Keratinocyte (primary cell): Measurements from ENCODE around the gene IL15RA. TPM values are rescaled to one million over a fixed set of nuclear protein-coding genes. Genes with fewer than 3 reads are reported as not detected.

Experiments used
- DNase-seq: peaks from one replicate; pipeline ENCODE4 v3.0.0-alpha.2; 2011; ENCODE audit warnings: low read depth, missing footprints, low spot score
- FAIRE-seq: peaks from 2 replicates; lab custom pipeline; 2011; peaks lifted over from hg19 to GRCh38; lab: Jason Lieb, UNC
- H2AFZ ChIP-seq: 2 replicates; pipeline ENCODE4 v1.6.0; 2012; ENCODE audit warnings: low read length, control low read depth, inconsistent platforms; ENCODE audit not compliant: control insufficient read depth
- H3K27ac ChIP-seq: 2 replicates; pipeline ENCODE4 v1.5.1; 2011; ENCODE audit warnings: low read length; ENCODE audit not compliant: control insufficient read depth, insufficient read depth
- H3K27me3 ChIP-seq: 3 replicates; pipeline ENCODE4 v1.6.0; 2011; ENCODE audit warnings: low read length; ENCODE audit not compliant: control insufficient read depth, insufficient read depth; ENCODE audit errors: extremely low read depth
- H3K36me3 ChIP-seq, 2 experiments: 2 replicates in 1 of 2; 3 replicates in 1 of 2; pipeline ENCODE4 v1.5.1; 2011; ENCODE audit warnings: low read length in 2 of 2, mild to moderate bottlenecking in 1 of 2; ENCODE audit not compliant: control insufficient read depth in 2 of 2, insufficient read depth in 2 of 2; ENCODE audit errors: extremely low read depth in 1 of 2
- H3K4me1 ChIP-seq: 3 replicates; pipeline ENCODE4 v1.5.1; 2011; ENCODE audit warnings: low read length; ENCODE audit not compliant: control insufficient read depth, insufficient read depth; ENCODE audit errors: extremely low read depth
- H3K4me2 ChIP-seq: 3 replicates; pipeline ENCODE4 v1.6.0; 2011; ENCODE audit warnings: low read depth, low read length; ENCODE audit not compliant: control insufficient read depth, insufficient read depth; ENCODE audit errors: extremely low read depth
- H3K4me3 ChIP-seq, 3 experiments: fragments of 200-600 bp in 1 of 3; sonication (generic) in 1 of 3; 2 replicates in 2 of 3; 3 replicates in 1 of 3; pipeline ENCODE4 v1.5.1; 2011 to 2016; ENCODE audit warnings: low read length in 3 of 3, mild to moderate bottlenecking in 3 of 3, control low read depth in 2 of 3, inconsistent platforms in 1 of 3, low read depth in 1 of 3, mixed read lengths in 1 of 3, mixed run types in 1 of 3, moderate library complexity in 1 of 3; ENCODE audit not compliant: control insufficient read depth in 2 of 3, insufficient read depth in 2 of 3; ENCODE audit errors: extremely low read depth in 1 of 3
- H3K79me2 ChIP-seq: 2 replicates; pipeline ENCODE4 v1.6.0; 2012; ENCODE audit warnings: low read length; ENCODE audit not compliant: control insufficient read depth, insufficient read depth
- H3K9ac ChIP-seq: 3 replicates; pipeline ENCODE4 v1.6.0; 2011; ENCODE audit warnings: low read length; ENCODE audit not compliant: control insufficient read depth, insufficient read depth; ENCODE audit errors: extremely low read depth
- H3K9me1 ChIP-seq: 3 replicates; pipeline ENCODE4 v1.6.0; 2011; ENCODE audit warnings: low read length; ENCODE audit not compliant: control insufficient read depth, insufficient read depth; ENCODE audit errors: extremely low read depth
- H3K9me3 ChIP-seq: 2 replicates; pipeline ENCODE4 v1.5.1; 2012; ENCODE audit warnings: low read depth, low read length; ENCODE audit not compliant: control insufficient read depth
- H4K20me1 ChIP-seq: 3 replicates; pipeline ENCODE4 v1.6.0; 2011; ENCODE audit warnings: low read length; ENCODE audit not compliant: control insufficient read depth, insufficient read depth; ENCODE audit errors: extremely low read depth
- EZH2 ChIP-seq: IDR thresholded peaks from one replicate; pipeline ENCODE4 v1.6.1; 2012; ENCODE audit warnings: inconsistent platforms, mild to moderate bottlenecking, low read length, moderate library complexity
- dilution Hi-C: fragments of 300-500 bp; cut with MboI; formaldehyde crosslinking; loops from one replicate; pipeline ENCODE4 v1.7.0; 2020; ENCODE audit warnings: low sequenced_read_pairs; ENCODE audit not compliant: extremely low pct_ligation_motif_present
- polyA plus RNA-seq, 5 experiments: library from polyadenylated mRNA; depleted of rRNA in 3 of 5; stranded (reverse) in 3 of 5; stranded (forward) in 1 of 5; unstranded in 1 of 5; fragments of >200 nt; gene quantifications; 1 replicate in 1 of 5; 2 replicates in 3 of 5; 3 replicates in 1 of 5; pipeline versions ENCODE4 v1.2.1 to v1.2.3, GENCODE V29; 2011 to 2012; ENCODE audit warnings: missing spikeins in 2 of 5, low read depth in 1 of 5, low replicate concordance in 1 of 5
- TF ChIP-seq, protein P1 (sequence below), 3 experiments: IDR thresholded peaks in 1 of 3; conservative IDR thresholded peaks in 1 of 3; optimal IDR thresholded peaks in 1 of 3; 2 replicates in 2 of 3; 3 replicates in 1 of 3; pipeline versions ENCODE3 to v1.5.1; 2011; ENCODE audit warnings: low read length in 3 of 3, mild to moderate bottlenecking in 3 of 3, moderate library complexity in 2 of 3, control low read depth in 1 of 3, inconsistent platforms in 1 of 3; ENCODE audit not compliant: insufficient read depth in 2 of 3; ENCODE audit errors: extremely low read depth in 1 of 3

The IL15RA gene
- polyA plus RNA-seq, 1 donor (not counting 4 experiments of a cell fraction or from before 2014, with no cell fraction given), result 3.8 TPM

DNA sequence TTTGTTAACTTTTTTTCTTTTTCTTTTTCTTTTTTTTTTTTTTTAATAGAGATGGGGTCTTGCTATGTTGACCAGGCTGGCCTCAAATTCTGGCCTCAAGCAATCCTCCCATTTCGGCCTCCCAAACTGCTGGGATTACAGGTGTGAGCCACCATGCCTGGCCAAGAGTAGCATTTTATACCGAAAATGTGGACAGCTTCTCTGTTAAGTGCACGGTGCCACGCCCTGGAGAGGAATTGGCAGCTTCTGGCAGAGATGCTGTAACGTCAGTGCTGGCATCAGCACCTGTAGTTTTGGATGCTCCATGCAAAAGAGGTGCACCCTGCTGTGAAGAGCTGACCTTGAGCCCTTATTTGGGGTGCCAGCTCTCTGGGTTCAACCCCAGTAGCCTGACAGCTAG, 18.2 kb downstream of the IL15RA start:
- Histone ChIP-seq H3K27me3 (no peaks in the 10 kb centered on the region), H3K4me2 (no peak overlapping the region), H2AFZ (no peak overlapping the region), H3K9me1 (no peaks in the 10 kb centered on the region), H3K9ac (no peak overlapping the region), H4K20me1 (no peaks in the 10 kb centered on the region), H3K36me3 (no peaks in the 10 kb centered on the region), H3K9me3 (no peaks in the 10 kb centered on the region), H3K4me3 (no peak overlapping the region), H3K27ac (no peak overlapping the region), H3K4me1 (no peaks in the 10 kb centered on the region), H3K79me2 (no peaks in the 10 kb centered on the region)
- DNase-seq (no peak), FAIRE-seq (no peak)
- dilution Hi-C loops, result loop anchor here (25.0 kb wide), 1 partner anchor 128 kb away; the partner anchor contains the start of gene RBM17
- TF ChIP-seq, protein P1, sequence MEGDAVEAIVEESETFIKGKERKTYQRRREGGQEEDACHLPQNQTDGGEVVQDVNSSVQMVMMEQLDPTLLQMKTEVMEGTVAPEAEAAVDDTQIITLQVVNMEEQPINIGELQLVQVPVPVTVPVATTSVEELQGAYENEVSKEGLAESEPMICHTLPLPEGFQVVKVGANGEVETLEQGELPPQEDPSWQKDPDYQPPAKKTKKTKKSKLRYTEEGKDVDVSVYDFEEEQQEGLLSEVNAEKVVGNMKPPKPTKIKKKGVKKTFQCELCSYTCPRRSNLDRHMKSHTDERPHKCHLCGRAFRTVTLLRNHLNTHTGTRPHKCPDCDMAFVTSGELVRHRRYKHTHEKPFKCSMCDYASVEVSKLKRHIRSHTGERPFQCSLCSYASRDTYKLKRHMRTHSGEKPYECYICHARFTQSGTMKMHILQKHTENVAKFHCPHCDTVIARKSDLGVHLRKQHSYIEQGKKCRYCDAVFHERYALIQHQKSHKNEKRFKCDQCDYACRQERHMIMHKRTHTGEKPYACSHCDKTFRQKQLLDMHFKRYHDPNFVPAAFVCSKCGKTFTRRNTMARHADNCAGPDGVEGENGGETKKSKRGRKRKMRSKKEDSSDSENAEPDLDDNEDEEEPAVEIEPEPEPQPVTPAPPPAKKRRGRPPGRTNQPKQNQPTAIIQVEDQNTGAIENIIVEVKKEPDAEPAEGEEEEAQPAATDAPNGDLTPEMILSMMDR (optimal IDR thresholded peaks at IDR 0.05 in 1 of 3, IDR thresholded peaks at IDR 0.05 in 1 of 3, conservative IDR thresholded peaks at IDR 0.05 in 1 of 3; ENCODE audit: extremely low read depth in 1 of 3, insufficient read depth in 2 of 3, low read length in 3 of 3), result no peak
- TF ChIP-seq EZH2, result no peak

DNA sequence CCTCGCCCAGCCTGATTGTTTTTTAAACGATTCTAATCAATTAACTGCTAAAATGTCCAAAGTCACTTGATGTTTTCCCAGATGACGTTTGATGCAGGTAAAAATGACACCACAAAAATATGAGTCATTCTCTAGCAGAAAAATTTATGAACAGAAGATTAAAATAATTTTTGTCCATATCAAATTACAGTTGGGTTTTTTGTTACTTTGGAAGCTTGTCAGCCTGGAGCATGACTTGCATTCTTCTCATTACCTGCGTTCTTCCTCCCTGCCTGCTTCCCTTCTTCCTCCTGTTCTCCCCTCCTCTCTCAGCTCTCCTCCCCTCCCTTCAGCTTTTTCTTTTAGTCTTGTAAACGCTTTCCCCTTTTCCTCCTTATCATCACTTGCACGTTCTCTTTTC, 18.7 kb downstream of the IL15RA start:
- DNase-seq (no peak), FAIRE-seq (no peak)
- no peaks in the 10 kb centered on the region for H3K9me3 ChIP-seq
- no peaks in the 10 kb centered on the region for H4K20me1 ChIP-seq
- no peaks in the 10 kb centered on the region for H3K36me3 ChIP-seq
- H3K27ac ChIP-seq, result no peak overlapping the region
- no peak overlapping the region for H3K9ac ChIP-seq
- no peak overlapping the region for H2AFZ ChIP-seq
- H3K4me1 ChIP-seq, result no peaks in the 10 kb centered on the region
- dilution Hi-C loops, result loop anchor here (25.0 kb wide), 1 partner anchor 129 kb away; the partner anchor contains the start of gene RBM17
- H3K27me3 ChIP-seq, result no peaks in the 10 kb centered on the region
- no peak for TF ChIP-seq EZH2
- TF ChIP-seq, protein P1 (optimal IDR thresholded peaks at IDR 0.05 in 1 of 3, IDR thresholded peaks at IDR 0.05 in 1 of 3, conservative IDR thresholded peaks at IDR 0.05 in 1 of 3; ENCODE audit: extremely low read depth in 1 of 3, insufficient read depth in 2 of 3, low read length in 3 of 3), result no peak
- no peaks in the 10 kb centered on the region for H3K79me2 ChIP-seq
- no peak overlapping the region for H3K4me2 ChIP-seq
- H3K9me1 ChIP-seq, result no peaks in the 10 kb centered on the region
- no peak overlapping the region for H3K4me3 ChIP-seq
